ENCODE results near the gene PVRIG. TPM values are rescaled to one million over a fixed set of nuclear protein-coding genes. Genes with fewer than 3 reads are reported as not detected.
"Not testable (repeated sequence)": the region's sequence is repeated elsewhere in the genome, so short reads cannot be mapped to it uniquely, and the experiment has no call there.

Gene PVRIG
- total RNA-seq, 1 donor from 2014 or later = not detected

DNA sequence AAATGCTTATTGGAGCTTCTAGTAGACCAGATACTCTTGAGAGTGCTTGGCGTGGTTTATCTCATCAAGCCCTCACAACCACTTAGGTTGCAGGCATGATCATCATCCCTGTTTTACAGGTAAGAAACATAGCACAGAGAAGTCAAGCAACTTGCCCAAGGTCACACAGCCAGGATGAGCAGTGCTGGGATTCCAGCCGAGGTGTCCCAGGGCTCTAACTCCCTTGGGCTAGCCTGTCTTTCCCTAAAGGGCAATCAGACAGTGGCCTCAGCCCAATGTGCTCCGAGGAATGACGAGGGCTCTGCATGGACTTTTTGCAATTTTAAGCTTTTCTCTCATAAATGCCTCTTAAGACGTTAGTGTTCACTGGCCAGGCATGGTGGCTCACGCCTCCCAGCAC lies 47.9 kb downstream of the PVRIG start:
- Mint-ChIP-seq H3K9me3 (ENCODE audit: unreplicated experiment) (peaks cover 6% of the 10 kb centered on the region), H3K4me3 (ENCODE audit: unreplicated experiment) (no peak overlapping the region), H3K27ac (ENCODE audit: unreplicated experiment) (no peak overlapping the region), H3K27me3 (ENCODE audit: unreplicated experiment) (peaks cover 7% of the 10 kb centered on the region), H3K4me1 (ENCODE audit: low read depth, unreplicated experiment) (peaks cover 3% of the 10 kb centered on the region), H3K36me3 (ENCODE audit: unreplicated experiment) (no peaks in the 10 kb centered on the region)
- TF ChIP-seq, protein P1, sequence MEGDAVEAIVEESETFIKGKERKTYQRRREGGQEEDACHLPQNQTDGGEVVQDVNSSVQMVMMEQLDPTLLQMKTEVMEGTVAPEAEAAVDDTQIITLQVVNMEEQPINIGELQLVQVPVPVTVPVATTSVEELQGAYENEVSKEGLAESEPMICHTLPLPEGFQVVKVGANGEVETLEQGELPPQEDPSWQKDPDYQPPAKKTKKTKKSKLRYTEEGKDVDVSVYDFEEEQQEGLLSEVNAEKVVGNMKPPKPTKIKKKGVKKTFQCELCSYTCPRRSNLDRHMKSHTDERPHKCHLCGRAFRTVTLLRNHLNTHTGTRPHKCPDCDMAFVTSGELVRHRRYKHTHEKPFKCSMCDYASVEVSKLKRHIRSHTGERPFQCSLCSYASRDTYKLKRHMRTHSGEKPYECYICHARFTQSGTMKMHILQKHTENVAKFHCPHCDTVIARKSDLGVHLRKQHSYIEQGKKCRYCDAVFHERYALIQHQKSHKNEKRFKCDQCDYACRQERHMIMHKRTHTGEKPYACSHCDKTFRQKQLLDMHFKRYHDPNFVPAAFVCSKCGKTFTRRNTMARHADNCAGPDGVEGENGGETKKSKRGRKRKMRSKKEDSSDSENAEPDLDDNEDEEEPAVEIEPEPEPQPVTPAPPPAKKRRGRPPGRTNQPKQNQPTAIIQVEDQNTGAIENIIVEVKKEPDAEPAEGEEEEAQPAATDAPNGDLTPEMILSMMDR (IDR thresholded peaks at IDR 0.05; ENCODE audit: partially characterized antibody, unreplicated experiment) = no peak
- no peak for DNase-seq

DNA sequence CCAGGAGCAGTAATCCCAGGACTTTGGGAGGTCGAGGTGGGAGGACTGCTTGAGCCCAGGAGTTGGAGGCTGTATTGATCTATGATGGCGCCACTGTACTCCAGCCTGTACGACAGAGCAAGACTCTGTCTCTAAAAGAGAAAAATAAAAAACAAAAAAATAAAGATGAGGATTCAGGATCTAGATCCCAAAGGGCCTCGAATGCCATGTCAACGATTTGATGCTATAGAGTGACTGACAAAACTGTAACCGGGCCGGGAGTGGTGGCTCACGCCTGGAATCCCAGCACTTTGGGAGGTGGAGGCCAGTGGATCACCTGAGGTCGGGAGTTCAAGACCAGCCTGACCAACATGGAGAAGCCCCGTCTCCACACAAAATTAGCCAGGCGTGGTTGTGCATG lies 49.1 kb downstream of the PVRIG start:
- H3K4me3 Mint-ChIP-seq (ENCODE audit: unreplicated experiment); DNase-seq; H3K4me1 Mint-ChIP-seq (ENCODE audit: low read depth, unreplicated experiment); H3K27ac Mint-ChIP-seq (ENCODE audit: unreplicated experiment); H3K9me3 Mint-ChIP-seq (ENCODE audit: unreplicated experiment); H3K36me3 Mint-ChIP-seq (ENCODE audit: unreplicated experiment); H3K27me3 Mint-ChIP-seq (ENCODE audit: unreplicated experiment): not testable (repeated sequence)

DNA sequence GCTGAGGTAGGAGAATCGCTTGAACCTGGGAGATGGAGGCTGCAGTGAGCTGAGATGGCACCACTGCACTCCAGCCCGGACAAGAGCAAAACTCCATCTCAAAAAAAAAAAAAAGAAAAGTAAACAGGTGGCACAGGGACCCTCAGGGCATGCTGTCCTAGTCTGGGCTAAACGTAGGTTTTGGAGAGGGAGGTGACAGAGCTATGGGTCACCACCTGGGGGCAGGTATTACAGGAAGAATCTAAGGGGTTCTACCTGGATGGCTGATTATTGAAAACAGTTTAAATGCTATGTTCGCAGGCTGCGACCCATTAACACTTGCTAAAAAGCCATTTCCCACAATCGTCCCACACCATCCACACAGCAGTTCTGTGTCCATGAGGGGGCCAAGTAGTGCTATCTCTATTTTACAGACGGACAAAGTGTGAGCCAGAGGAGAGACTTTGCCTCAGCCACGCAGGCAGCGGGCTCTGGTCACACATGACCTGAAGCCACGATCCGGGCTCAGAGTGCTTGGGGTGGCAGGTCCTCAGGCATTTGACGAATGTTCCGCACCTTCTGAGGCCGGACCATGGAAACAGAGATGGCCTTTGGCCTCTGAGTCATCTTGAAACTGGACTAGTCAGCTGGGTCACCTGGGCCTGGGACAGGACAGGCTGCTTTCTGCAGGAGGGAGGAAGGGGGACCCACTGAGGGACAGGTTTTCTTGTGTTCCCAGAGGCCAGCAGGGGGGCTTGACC lies 49.7 kb downstream of the PVRIG start:
- not testable (repeated sequence) for H3K4me1 Mint-ChIP-seq (ENCODE audit: low read depth, unreplicated experiment); H3K9me3 Mint-ChIP-seq (ENCODE audit: unreplicated experiment); H3K27ac Mint-ChIP-seq (ENCODE audit: unreplicated experiment); H3K36me3 Mint-ChIP-seq (ENCODE audit: unreplicated experiment); DNase-seq; H3K27me3 Mint-ChIP-seq (ENCODE audit: unreplicated experiment)
- peak overlapping the region; percentile 92 for H3K4me3 Mint-ChIP-seq (ENCODE audit: unreplicated experiment)

DNA sequence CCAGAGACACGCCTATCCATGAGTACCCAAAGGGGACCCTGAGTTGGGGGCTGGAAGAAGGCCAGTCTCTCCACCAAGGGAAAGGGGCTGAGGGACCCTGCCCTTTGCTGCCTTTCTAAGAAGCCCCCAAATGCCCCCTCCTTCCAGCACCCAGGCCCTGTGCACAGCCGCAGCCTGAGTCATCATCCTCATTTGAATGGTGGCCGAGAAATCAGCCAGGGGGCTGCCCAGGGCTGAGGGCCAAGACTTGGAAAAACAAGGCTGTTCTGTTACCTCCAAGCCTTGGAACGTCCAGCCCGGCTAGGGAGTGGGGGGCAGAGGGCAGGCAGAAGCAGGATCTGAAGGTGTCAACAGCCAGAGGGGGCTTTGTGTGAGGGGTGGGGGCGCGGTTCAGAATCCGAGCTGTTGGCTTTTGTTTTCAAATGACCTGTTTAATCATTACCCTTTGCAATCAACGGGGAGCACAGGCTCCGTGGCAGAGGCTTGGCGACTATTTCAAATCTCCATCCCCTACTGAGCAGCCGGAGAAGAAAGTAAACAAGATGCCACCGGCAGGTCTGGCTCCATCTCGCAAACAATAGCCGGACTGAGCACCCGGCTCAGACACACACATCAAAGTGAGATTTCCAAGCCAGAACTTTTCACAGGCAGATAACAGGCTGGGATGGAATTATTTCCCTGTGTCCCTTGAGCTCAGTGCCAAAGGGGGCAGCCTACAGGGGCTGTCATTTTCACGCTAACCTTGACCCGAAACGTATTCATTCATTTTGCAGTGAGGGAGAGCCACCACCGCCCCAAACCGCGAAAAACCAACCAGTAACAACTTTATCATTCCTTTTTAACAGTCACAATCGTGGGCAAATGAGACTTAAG lies 50.5 kb downstream of the PVRIG start:
- peak; percentile 29 for DNase-seq
- not testable (repeated sequence) for H3K9me3 Mint-ChIP-seq (ENCODE audit: unreplicated experiment); H3K27me3 Mint-ChIP-seq (ENCODE audit: unreplicated experiment); H3K36me3 Mint-ChIP-seq (ENCODE audit: unreplicated experiment); H3K4me1 Mint-ChIP-seq (ENCODE audit: low read depth, unreplicated experiment)
- Mint-ChIP-seq H3K4me3 (ENCODE audit: unreplicated experiment) (peak overlapping the region; percentile 92), H3K27ac (ENCODE audit: unreplicated experiment) (peak overlapping the region; percentile 89)

Other genes with a start within 250 kb of the PVRIG start
- gene AZGP1, start 243.9 kb upstream of the PVRIG start, total RNA-seq (ENCODE audit: unreplicated experiment) = 0.44 TPM
- gene ZKSCAN1, start 204.4 kb upstream of the PVRIG start, total RNA-seq (ENCODE audit: unreplicated experiment) = 127 TPM
- 26.3 TPM for gene ZSCAN21, start 170.2 kb upstream of the PVRIG start, total RNA-seq (ENCODE audit: unreplicated experiment)
- gene ZNF3, start 138.2 kb upstream of the PVRIG start, total RNA-seq (ENCODE audit: unreplicated experiment) = 87.9 TPM
- gene COPS6, start 131.0 kb upstream of the PVRIG start, total RNA-seq (ENCODE audit: unreplicated experiment) = 77.4 TPM
- 196 TPM for gene MCM7, start 118.6 kb upstream of the PVRIG start, total RNA-seq (ENCODE audit: unreplicated experiment)
- 25.9 TPM for gene AP4M1, start 118.3 kb upstream of the PVRIG start, total RNA-seq (ENCODE audit: unreplicated experiment)
- 63.1 TPM for gene TAF6, start 100.6 kb upstream of the PVRIG start, total RNA-seq (ENCODE audit: unreplicated experiment)
- 19.3 TPM for gene CNPY4, start 100.3 kb upstream of the PVRIG start, total RNA-seq (ENCODE audit: unreplicated experiment)
- gene MBLAC1, start 93.0 kb upstream of the PVRIG start, total RNA-seq (ENCODE audit: unreplicated experiment) = 3.3 TPM
- gene LAMTOR4, start 71.0 kb upstream of the PVRIG start, total RNA-seq (ENCODE audit: unreplicated experiment) = 66.9 TPM
- 42.4 TPM for gene TRAPPC14, start 61.2 kb upstream of the PVRIG start, total RNA-seq (ENCODE audit: unreplicated experiment)
- 30.9 TPM for gene GAL3ST4, start 51.3 kb upstream of the PVRIG start, total RNA-seq (ENCODE audit: unreplicated experiment)
- gene GPC2, start 42.6 kb upstream of the PVRIG start, total RNA-seq (ENCODE audit: unreplicated experiment) = 530 TPM
- 1.1 TPM for gene STAG3, start 42.0 kb upstream of the PVRIG start, total RNA-seq (ENCODE audit: unreplicated experiment)
- gene SPDYE3, start 87.8 kb downstream of the PVRIG start, total RNA-seq (ENCODE audit: unreplicated experiment) = not detected
- 62.6 TPM for gene PILRB, start 138.2 kb downstream of the PVRIG start, total RNA-seq (ENCODE audit: unreplicated experiment)
- 12.5 TPM for gene PILRA, start 153.5 kb downstream of the PVRIG start, total RNA-seq (ENCODE audit: unreplicated experiment)
- 1.8 TPM for gene ZCWPW1, start 208.8 kb downstream of the PVRIG start, total RNA-seq (ENCODE audit: unreplicated experiment)
- gene MEPCE, start 209.9 kb downstream of the PVRIG start, total RNA-seq (ENCODE audit: unreplicated experiment) = 18.5 TPM
- gene PPP1R35, start 216.5 kb downstream of the PVRIG start, total RNA-seq (ENCODE audit: unreplicated experiment) = 24.1 TPM
- 1.7 TPM for gene SPACDR, start 244.3 kb downstream of the PVRIG start, total RNA-seq (ENCODE audit: unreplicated experiment)

All from glutamatergic neuron (in vitro differentiated cells).